Parathyroid adenoma (tissue), 2 donors: ENCODE data around the gene GNG11.

Experiments used
- H2AFZ ChIP-seq: fragments of 300-600 bp; sonication (generic); one replicate; pipeline ENCODE4 v1.7.0; 2017; ENCODE audit warnings: antibody characterized with exemption, mild to moderate bottlenecking
- H3K27ac ChIP-seq: fragments of 300-600 bp; sonication (generic); one replicate; pipeline ENCODE4 v1.7.0; 2017
- H3K27me3 ChIP-seq: fragments of 300-600 bp; sonication (generic); one replicate; pipeline ENCODE4 v1.7.0; 2017; ENCODE audit warnings: low read length; ENCODE audit not compliant: control insufficient read depth, insufficient read depth
- H3K36me3 ChIP-seq: fragments of 300-600 bp; sonication (generic); one replicate; pipeline ENCODE4 v1.7.0; 2017; ENCODE audit warnings: low read length; ENCODE audit not compliant: control insufficient read depth, insufficient read depth
- H3K4me1 ChIP-seq: fragments of 300-600 bp; sonication (generic); one replicate; pipeline ENCODE4 v1.7.0; 2017; ENCODE audit warnings: control low read depth
- H3K4me2 ChIP-seq: fragments of 300-600 bp; sonication (generic); one replicate; pipeline ENCODE4 v1.7.0; 2017; ENCODE audit warnings: low read length
- H3K4me3 ChIP-seq: fragments of 300-600 bp; sonication (generic); one replicate; pipeline ENCODE4 v1.7.0; 2017; ENCODE audit warnings: low read depth, low read length
- H3K79me2 ChIP-seq: fragments of 300-600 bp; sonication (generic); one replicate; pipeline ENCODE4 v1.7.0; 2017; ENCODE audit warnings: control low read depth
- H3K9ac ChIP-seq: fragments of 300-600 bp; sonication (generic); one replicate; pipeline ENCODE4 v1.7.0; 2017; ENCODE audit warnings: mild to moderate bottlenecking
- H3K9me3 ChIP-seq: fragments of 300-600 bp; sonication (generic); one replicate; pipeline ENCODE4 v1.7.0; 2017; ENCODE audit warnings: low read length; ENCODE audit not compliant: control insufficient read depth
- TF ChIP-seq, protein P1 (sequence below): fragments of 300-600 bp; sonication (generic); IDR thresholded peaks from one replicate; pipeline ENCODE4 v1.7.0; 2017; ENCODE audit warnings: antibody characterized with exemption, mild to moderate bottlenecking
- donor health status: primary hyperparathyroidism.

Gene GNG11

DNA sequence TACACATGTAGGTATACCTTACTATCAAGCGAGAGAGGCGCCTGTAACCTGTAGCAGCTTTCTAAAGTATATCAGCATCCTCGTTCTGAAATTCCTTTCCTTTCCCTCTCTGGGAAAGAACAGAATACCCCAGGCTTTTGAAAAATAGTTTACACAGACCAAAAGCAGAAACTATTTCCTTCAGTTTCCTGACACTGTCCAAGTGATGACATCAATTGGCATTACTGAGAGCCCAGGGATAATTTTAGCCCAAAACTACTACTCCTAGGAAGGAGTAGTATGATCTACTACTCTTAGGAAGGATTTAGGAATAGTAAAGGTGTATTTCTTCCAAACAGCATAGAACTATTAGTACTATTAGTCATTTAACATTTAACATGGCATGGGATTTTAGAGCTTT is 6.0 kb downstream of the GNG11 start:
- Histone ChIP-seq H3K36me3 (no peaks in the 10 kb centered on the region), H3K9ac (no peak overlapping the region), H3K4me1 (no peaks in the 10 kb centered on the region), H2AFZ (no peak overlapping the region), H3K79me2 (no peaks in the 10 kb centered on the region), H3K27me3 (no peaks in the 10 kb centered on the region), H3K4me3 (no peak overlapping the region), H3K27ac (no peak overlapping the region), H3K4me2 (no peak overlapping the region), H3K9me3 (no peaks in the 10 kb centered on the region)
- TF ChIP-seq, protein P1, sequence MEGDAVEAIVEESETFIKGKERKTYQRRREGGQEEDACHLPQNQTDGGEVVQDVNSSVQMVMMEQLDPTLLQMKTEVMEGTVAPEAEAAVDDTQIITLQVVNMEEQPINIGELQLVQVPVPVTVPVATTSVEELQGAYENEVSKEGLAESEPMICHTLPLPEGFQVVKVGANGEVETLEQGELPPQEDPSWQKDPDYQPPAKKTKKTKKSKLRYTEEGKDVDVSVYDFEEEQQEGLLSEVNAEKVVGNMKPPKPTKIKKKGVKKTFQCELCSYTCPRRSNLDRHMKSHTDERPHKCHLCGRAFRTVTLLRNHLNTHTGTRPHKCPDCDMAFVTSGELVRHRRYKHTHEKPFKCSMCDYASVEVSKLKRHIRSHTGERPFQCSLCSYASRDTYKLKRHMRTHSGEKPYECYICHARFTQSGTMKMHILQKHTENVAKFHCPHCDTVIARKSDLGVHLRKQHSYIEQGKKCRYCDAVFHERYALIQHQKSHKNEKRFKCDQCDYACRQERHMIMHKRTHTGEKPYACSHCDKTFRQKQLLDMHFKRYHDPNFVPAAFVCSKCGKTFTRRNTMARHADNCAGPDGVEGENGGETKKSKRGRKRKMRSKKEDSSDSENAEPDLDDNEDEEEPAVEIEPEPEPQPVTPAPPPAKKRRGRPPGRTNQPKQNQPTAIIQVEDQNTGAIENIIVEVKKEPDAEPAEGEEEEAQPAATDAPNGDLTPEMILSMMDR = no peak

DNA sequence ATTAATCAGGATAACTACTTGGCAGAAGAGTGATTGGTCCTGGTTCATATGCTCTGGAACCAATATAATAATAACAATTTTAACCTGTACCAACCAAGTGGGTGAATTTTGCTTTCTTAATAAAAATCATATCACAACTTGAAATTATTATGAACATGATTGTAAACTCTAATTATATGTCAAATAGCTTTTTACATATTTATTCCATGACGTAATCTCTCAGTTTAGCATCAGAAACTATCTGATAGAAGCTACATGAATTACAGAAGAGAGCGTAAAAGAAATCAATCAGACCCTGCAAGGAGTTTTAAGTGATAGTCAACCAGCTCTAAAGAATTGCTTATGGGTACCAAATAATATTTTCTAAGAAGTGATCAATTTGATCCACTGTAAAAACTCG is 10.1 kb downstream of the GNG11 start:
- Histone ChIP-seq H3K9me3 (no peaks in the 10 kb centered on the region), H3K4me2 (no peak overlapping the region), H3K9ac (no peak overlapping the region), H3K79me2 (no peaks in the 10 kb centered on the region), H3K4me1 (no peaks in the 10 kb centered on the region), H3K4me3 (no peak overlapping the region), H3K36me3 (no peaks in the 10 kb centered on the region), H2AFZ (no peak overlapping the region), H3K27me3 (no peaks in the 10 kb centered on the region), H3K27ac (no peak overlapping the region)
- TF ChIP-seq, protein P1 = no peak

DNA sequence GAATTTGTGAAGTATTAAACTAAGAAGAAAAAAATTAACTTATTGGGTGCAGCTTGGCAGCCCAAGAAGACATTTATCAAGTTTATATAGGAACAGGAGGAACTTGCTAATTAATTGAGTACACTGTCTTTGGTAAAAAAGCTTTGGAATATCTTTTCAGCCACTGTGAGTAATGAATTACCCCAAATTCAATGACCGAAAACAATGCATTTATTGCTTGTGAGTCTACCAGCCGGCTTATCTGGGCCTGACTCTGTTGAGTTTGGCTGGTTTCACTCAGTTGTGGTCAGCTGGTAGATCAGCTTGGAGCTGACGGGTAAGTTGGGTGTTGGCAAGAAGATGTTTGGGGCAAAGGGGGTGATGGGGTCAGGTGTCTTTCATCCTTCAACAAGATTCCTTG is 11.6 kb downstream of the GNG11 start:
- Histone ChIP-seq H3K36me3 (no peaks in the 10 kb centered on the region), H3K27me3 (no peaks in the 10 kb centered on the region), H3K79me2 (no peaks in the 10 kb centered on the region), H3K4me2 (no peak overlapping the region), H2AFZ (no peak overlapping the region), H3K27ac (no peak overlapping the region), H3K4me1 (no peaks in the 10 kb centered on the region), H3K9ac (no peak overlapping the region), H3K9me3 (no peaks in the 10 kb centered on the region), H3K4me3 (no peak overlapping the region)
- TF ChIP-seq, protein P1 = no peak

DNA sequence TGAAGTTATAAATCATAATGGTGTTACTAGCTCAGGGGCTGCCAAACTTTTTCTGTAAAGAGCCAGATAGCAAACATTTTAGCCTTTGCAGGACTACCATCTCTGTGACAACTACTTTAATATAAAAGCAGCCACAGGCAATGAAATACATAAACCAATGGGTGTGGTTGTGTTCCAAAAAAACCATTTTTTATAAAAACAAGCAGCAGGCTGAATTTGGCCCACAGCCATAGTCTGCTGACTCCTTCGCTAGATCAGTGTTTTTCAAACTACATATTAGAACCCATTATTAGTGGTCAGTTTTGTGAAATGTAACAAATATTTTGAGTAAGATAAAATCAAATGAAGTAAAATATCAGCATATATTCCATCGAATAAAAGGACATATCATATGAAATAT is 13.6 kb downstream of the GNG11 start:
- Histone ChIP-seq H3K4me1 (no peaks in the 10 kb centered on the region), H3K36me3 (no peaks in the 10 kb centered on the region), H3K9ac (no peak overlapping the region), H3K9me3 (no peaks in the 10 kb centered on the region), H3K4me2 (no peak overlapping the region), H2AFZ (no peak overlapping the region), H3K27ac (no peak overlapping the region), H3K27me3 (no peaks in the 10 kb centered on the region), H3K79me2 (no peaks in the 10 kb centered on the region), H3K4me3 (no peak overlapping the region)
- TF ChIP-seq, protein P1 = no peak

DNA sequence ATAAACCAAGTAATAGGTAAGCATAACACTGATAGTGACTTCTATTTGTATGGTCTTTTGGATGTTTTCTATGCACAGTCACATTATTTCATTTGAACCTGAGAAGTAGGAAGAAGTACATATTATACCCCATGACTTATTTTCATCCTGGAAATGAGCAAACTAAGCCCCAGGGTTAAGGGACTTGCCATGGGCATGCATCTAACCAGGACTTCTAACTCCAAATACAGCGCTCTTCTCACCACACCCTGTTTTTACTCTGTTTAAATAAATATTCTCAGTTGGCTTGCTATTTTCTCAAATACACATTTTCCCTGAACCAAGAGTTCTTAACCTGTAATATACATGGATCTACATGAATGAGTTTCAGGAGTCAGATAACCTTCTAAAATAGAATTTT is 16.3 kb downstream of the GNG11 start:
- H3K27ac ChIP-seq = no peak overlapping the region
- H3K27me3 ChIP-seq = no peaks in the 10 kb centered on the region
- H2AFZ ChIP-seq = no peak overlapping the region
- TF ChIP-seq, protein P1 = no peak
- H3K9ac ChIP-seq = no peak overlapping the region
- H3K79me2 ChIP-seq = no peaks in the 10 kb centered on the region
- H3K36me3 ChIP-seq = no peaks in the 10 kb centered on the region
- no peak overlapping the region for H3K4me3 ChIP-seq
- H3K4me2 ChIP-seq = no peak overlapping the region
- H3K9me3 ChIP-seq = no peaks in the 10 kb centered on the region
- no peaks in the 10 kb centered on the region for H3K4me1 ChIP-seq
